PC-9 (cell line): Measurements from ENCODE around the gene AIPL1.

ENCODE experiments used
- EZH2 ChIP-seq: fragments of 200-600 bp; sonication (generic); IDR thresholded peaks from 2 replicates; pipeline ENCODE4 v1.8.0; 2017; ENCODE audit warnings: antibody characterized with exemption, low read depth
- TF ChIP-seq, protein P1 (sequence below): fragments of 200-600 bp; sonication (generic); conservative IDR thresholded peaks from 2 replicates; pipeline ENCODE4 v1.6.1; 2017; ENCODE audit warnings: mixed run types, antibody characterized with exemption, mild to moderate bottlenecking, moderate library complexity

DNA sequence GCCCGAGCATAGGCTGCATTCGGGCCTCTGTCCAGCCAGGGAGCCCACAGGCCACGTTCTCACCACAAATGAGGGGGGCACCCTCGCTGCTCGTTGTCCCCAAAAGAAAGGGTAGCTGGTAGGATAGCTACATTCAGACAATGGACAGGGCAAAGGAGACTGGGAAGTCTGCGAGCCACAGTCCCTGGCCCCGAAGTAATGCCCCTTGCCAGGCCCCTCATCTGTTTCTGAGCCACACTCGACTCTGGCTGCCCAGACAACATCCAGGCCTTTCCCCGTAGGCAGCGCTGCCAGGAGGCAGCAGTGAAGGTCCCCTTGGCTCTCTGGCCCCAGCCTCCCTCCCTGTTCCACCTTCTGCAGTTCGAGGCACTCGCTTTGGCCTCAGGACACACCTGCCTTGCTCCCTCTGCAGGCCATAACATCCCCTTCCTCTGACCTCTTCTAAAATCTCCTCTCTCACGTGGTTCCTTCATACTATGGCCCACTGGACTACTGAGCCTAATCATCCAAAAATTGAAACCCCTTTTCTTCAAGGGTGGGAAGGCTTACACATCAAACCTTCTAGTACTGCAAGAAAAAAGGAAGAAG, 12.2 kb downstream of the AIPL1 start:
- TF ChIP-seq, protein P1, sequence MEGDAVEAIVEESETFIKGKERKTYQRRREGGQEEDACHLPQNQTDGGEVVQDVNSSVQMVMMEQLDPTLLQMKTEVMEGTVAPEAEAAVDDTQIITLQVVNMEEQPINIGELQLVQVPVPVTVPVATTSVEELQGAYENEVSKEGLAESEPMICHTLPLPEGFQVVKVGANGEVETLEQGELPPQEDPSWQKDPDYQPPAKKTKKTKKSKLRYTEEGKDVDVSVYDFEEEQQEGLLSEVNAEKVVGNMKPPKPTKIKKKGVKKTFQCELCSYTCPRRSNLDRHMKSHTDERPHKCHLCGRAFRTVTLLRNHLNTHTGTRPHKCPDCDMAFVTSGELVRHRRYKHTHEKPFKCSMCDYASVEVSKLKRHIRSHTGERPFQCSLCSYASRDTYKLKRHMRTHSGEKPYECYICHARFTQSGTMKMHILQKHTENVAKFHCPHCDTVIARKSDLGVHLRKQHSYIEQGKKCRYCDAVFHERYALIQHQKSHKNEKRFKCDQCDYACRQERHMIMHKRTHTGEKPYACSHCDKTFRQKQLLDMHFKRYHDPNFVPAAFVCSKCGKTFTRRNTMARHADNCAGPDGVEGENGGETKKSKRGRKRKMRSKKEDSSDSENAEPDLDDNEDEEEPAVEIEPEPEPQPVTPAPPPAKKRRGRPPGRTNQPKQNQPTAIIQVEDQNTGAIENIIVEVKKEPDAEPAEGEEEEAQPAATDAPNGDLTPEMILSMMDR: no peak
- TF ChIP-seq EZH2: no peak
